Astrocyte (in vitro differentiated cells and primary cell): ENCODE results near the gene H2BK1. TPM values are rescaled to one million over a fixed set of nuclear protein-coding genes. Genes with fewer than 3 reads are reported as not detected.

Experiments
- DNase-seq: peaks from one replicate; pipeline ENCODE4 v3.0.0-alpha.2; 2010; ENCODE audit warnings: low read depth
- FAIRE-seq: peaks from 2 replicates; lab custom pipeline; 2011; peaks lifted over from hg19 to GRCh38; lab: Jason Lieb, UNC
- H2AFZ ChIP-seq: 2 replicates; pipeline ENCODE4 v1.6.0; 2012; ENCODE audit warnings: low read depth, low read length, inconsistent platforms
- H3K27ac ChIP-seq: 2 replicates; pipeline ENCODE4 v1.5.1; 2011; ENCODE audit warnings: low read depth, low read length, inconsistent platforms
- H3K27me3 ChIP-seq: 2 replicates; pipeline ENCODE4 v1.6.0; 2011; ENCODE audit warnings: low read length, inconsistent platforms; ENCODE audit not compliant: insufficient read depth
- H3K36me3 ChIP-seq: 2 replicates; pipeline ENCODE4 v1.5.1; 2011; ENCODE audit warnings: low read length, inconsistent platforms; ENCODE audit not compliant: insufficient read depth
- H3K4me1 ChIP-seq: 2 replicates; pipeline ENCODE4 v1.5.1; 2011; ENCODE audit warnings: low read length, inconsistent platforms; ENCODE audit not compliant: insufficient read depth
- H3K4me2 ChIP-seq: 2 replicates; pipeline ENCODE4 v1.6.0; 2012; ENCODE audit warnings: low read length, inconsistent platforms
- H3K4me3 ChIP-seq: 2 replicates; pipeline ENCODE4 v1.5.1; 2011; ENCODE audit warnings: low read depth, mild to moderate bottlenecking, low read length, inconsistent platforms; ENCODE audit not compliant: insufficient read depth
- H3K79me2 ChIP-seq: 2 replicates; pipeline ENCODE4 v1.6.0; 2012; ENCODE audit warnings: mild to moderate bottlenecking, low read length, inconsistent platforms; ENCODE audit not compliant: insufficient read depth
- H3K9ac ChIP-seq: 2 replicates; pipeline ENCODE4 v1.6.0; 2012; ENCODE audit warnings: mild to moderate bottlenecking, low read length, inconsistent platforms
- H3K9me3 ChIP-seq: 2 replicates; pipeline ENCODE4 v1.5.1; 2012; ENCODE audit warnings: low read depth, mild to moderate bottlenecking, low read length, inconsistent platforms; ENCODE audit not compliant: insufficient read depth
- H4K20me1 ChIP-seq: 2 replicates; pipeline ENCODE4 v1.6.0; 2012; ENCODE audit warnings: low read length, inconsistent platforms; ENCODE audit not compliant: insufficient read depth
- H3K27ac Mint-ChIP-seq: one replicate; pipeline ENCODE4 v1.8.0; 2021; ENCODE audit warnings: mild to moderate bottlenecking, mixed read lengths; ENCODE audit not compliant: unreplicated experiment
- H3K27me3 Mint-ChIP-seq: one replicate; pipeline ENCODE4 v1.8.0; 2021; ENCODE audit warnings: low read depth, mixed read lengths; ENCODE audit not compliant: unreplicated experiment
- H3K36me3 Mint-ChIP-seq: one replicate; pipeline ENCODE4 v1.8.0; 2021; ENCODE audit warnings: low read depth, mixed read lengths; ENCODE audit not compliant: unreplicated experiment
- H3K4me1 Mint-ChIP-seq: one replicate; pipeline ENCODE4 v1.8.0; 2021; ENCODE audit warnings: low read depth, mixed read lengths; ENCODE audit not compliant: unreplicated experiment
- H3K4me3 Mint-ChIP-seq: one replicate; pipeline ENCODE4 v1.8.0; 2021; ENCODE audit warnings: mild to moderate bottlenecking, moderate library complexity, mixed read lengths; ENCODE audit not compliant: unreplicated experiment
- H3K9me3 Mint-ChIP-seq: one replicate; pipeline ENCODE4 v1.8.0; 2021; ENCODE audit warnings: mild to moderate bottlenecking, mixed read lengths; ENCODE audit not compliant: unreplicated experiment
- CTCF ChIP-seq: IDR thresholded peaks from 2 replicates; pipeline ENCODE4 v1.5.1; 2011; ENCODE audit warnings: low read depth, mild to moderate bottlenecking, inconsistent platforms, low read length, moderate library complexity; ENCODE audit not compliant: insufficient read depth
- EZH2 ChIP-seq: IDR thresholded peaks from 2 replicates; pipeline ENCODE4 v1.6.1; 2012; ENCODE audit warnings: mild to moderate bottlenecking, low read length, inconsistent platforms; ENCODE audit not compliant: insufficient read depth
- total RNA-seq: library from RNA; stranded (reverse); gene quantifications from 2 replicates; pipeline ENCODE4 v1.2.1, GENCODE V29; 2021

The H2BK1 gene
- total RNA-seq, 1 donor from 2014 or later: not detected

- Histone ChIP-seq H2AFZ (no peak overlapping the region), H3K4me1 (no peaks in the 10 kb centered on the region), H3K9me3 (no peaks in the 10 kb centered on the region), H3K36me3 (peaks cover 38% of the 10 kb centered on the region), H3K4me2 (no peak overlapping the region), H3K9ac (no peak overlapping the region), H3K27ac (no peak overlapping the region), H3K27me3 (no peaks in the 10 kb centered on the region), H3K79me2 (no peaks in the 10 kb centered on the region), H3K4me3 (no peak overlapping the region), H4K20me1 (peaks cover 13% of the 10 kb centered on the region)
- no peak overlapping the region for H3K27ac Mint-ChIP-seq
- peaks cover 19% of the 10 kb centered on the region for H3K36me3 Mint-ChIP-seq
- H3K4me1 Mint-ChIP-seq: no peaks in the 10 kb centered on the region
- H3K27me3 Mint-ChIP-seq: peaks cover 3% of the 10 kb centered on the region
- FAIRE-seq (no peak), DNase-seq (no peak)
- H3K4me3 Mint-ChIP-seq: no peak overlapping the region
- no peak for TF ChIP-seq EZH2
- no peak for TF ChIP-seq CTCF
- H3K9me3 Mint-ChIP-seq: no peaks in the 10 kb centered on the region
Observed at GRCh38 chr7:151212626-151213025, 2.3 kb upstream of the H2BK1 start.

GRCh38 chr7:151211155-151211772 is 976 bp upstream of the H2BK1 start:
- Mint-ChIP-seq H3K9me3 (no peaks in the 10 kb centered on the region), H3K27me3 (peaks cover 15% of the 10 kb centered on the region), H3K4me1 (no peaks in the 10 kb centered on the region), H3K36me3 (peaks cover 18% of the 10 kb centered on the region), H3K27ac (no peak overlapping the region), H3K4me3 (no peak overlapping the region)
- H3K27ac ChIP-seq: no peak overlapping the region
- no peak overlapping the region for H3K4me3 ChIP-seq
- no peaks in the 10 kb centered on the region for H3K9me3 ChIP-seq
- DNase-seq (no peak), FAIRE-seq (no peak)
- peaks cover 32% of the 10 kb centered on the region for H3K36me3 ChIP-seq
- H3K27me3 ChIP-seq: no peaks in the 10 kb centered on the region
- peaks cover 13% of the 10 kb centered on the region for H4K20me1 ChIP-seq
- TF ChIP-seq CTCF (no peak), EZH2 (no peak)
- no peaks in the 10 kb centered on the region for H3K4me1 ChIP-seq
- H3K4me2 ChIP-seq: no peak overlapping the region
- no peak overlapping the region for H2AFZ ChIP-seq
- no peaks in the 10 kb centered on the region for H3K79me2 ChIP-seq
- no peak overlapping the region for H3K9ac ChIP-seq

DNA sequence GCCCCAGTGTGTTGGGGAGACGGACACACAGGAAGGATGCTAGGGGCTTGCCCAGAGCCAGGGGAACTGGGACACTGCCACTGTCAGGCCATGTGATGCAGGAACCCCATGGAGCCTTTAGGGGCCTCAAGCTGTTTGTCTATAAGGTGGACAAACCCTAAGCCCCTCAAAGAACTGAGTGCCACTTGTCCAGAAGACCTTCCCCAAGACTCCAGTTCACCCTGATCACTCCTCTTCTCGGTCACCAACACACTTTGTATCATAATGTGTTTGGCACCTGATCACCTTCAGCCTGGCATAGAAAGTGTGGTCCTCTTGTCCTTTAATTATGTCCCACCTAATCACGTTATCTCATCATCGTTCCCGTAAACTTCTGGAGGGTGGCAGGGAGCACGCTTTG is 700 bp downstream of the H2BK1 start:
- Histone ChIP-seq H3K9me3 (no peaks in the 10 kb centered on the region), H3K4me3 (no peak overlapping the region), H3K36me3 (peaks cover 16% of the 10 kb centered on the region), H3K27ac (no peak overlapping the region), H4K20me1 (peaks cover 6% of the 10 kb centered on the region), H3K4me1 (no peaks in the 10 kb centered on the region), H3K9ac (no peak overlapping the region), H2AFZ (no peak overlapping the region), H3K79me2 (no peaks in the 10 kb centered on the region), H3K27me3 (peaks cover 5% of the 10 kb centered on the region), H3K4me2 (no peak overlapping the region)
- no peak for TF ChIP-seq EZH2
- no peak overlapping the region for H3K27ac Mint-ChIP-seq
- peaks cover 32% of the 10 kb centered on the region for H3K27me3 Mint-ChIP-seq
- H3K4me3 Mint-ChIP-seq: no peak overlapping the region
- DNase-seq (no peak), FAIRE-seq (no peak)
- peaks cover 8% of the 10 kb centered on the region for H3K36me3 Mint-ChIP-seq
- no peaks in the 10 kb centered on the region for H3K4me1 Mint-ChIP-seq
- no peaks in the 10 kb centered on the region for H3K9me3 Mint-ChIP-seq
